ENCODE measurements around the gene RAP1A.

- no peak for TF ChIP-seq EZH2phosphoT487 (IDR thresholded peaks at IDR 0.05; ENCODE audit: insufficient read depth, low read depth)
- no peak for TF ChIP-seq EZH2 (IDR thresholded peaks at IDR 0.05; ENCODE audit: insufficient read depth, poor library complexity, severe bottlenecking)
These were observed 142.7 kb downstream of the RAP1A start for GRCh38 chr1:111762332-111762731.

Measured in GM23248 (cell line).